ENCODE measurements around the gene HTRA3.

The HTRA3 gene

GRCh38 chr4:8278421-8279287 is 9.1 kb downstream of the HTRA3 start:
- in situ Hi-C loops (cut with MboI; ENCODE audit: low sequenced_read_pairs), result no loop called here

DNA sequence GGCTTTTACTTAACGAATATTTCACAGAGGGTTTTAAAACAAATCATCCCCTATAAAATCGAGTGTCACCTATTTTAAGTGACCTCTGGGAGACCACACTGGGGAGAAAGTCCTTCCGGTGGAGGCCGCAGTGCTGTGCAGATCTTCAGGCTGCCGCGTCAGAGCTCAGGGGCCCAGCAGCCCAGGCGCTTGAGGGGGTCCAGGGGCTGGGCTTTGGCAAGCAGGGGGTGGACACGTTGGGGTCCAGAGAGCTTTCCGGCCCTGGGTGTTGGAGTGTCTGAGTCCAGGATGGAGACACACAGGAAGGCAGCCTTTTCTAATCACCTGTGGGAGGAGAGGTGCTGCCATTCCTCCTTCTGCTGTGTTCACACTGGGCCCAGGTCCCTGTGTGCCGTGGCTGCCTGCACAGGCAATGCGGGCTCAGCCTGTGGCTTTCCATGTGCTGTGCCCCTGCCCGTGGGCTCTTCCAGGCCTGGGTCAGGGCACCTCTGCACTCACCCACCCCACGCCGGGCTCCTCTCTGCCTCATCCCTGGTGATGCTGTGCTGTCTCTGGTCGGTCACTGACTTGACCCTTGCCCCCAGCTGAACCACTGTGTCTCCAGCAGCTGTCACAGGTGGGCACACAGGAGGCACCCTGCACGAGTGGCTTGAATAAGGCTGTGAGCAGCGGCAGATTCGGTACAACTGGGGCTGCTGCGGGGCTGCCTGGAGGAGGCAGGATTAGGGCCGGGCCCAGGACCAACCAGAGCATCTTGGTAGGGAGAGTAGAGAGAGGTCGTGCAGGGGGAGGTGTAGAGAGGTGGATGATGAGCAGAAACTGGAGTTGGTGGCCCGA is 10.0 kb downstream of the HTRA3 start:
- in situ Hi-C loops (cut with MboI; ENCODE audit: low sequenced_read_pairs), result no loop called here

GRCh38 chr4:8280158-8280875 is 10.8 kb downstream of the HTRA3 start:
- in situ Hi-C loops (cut with MboI; ENCODE audit: low sequenced_read_pairs), result no loop called here

DNA sequence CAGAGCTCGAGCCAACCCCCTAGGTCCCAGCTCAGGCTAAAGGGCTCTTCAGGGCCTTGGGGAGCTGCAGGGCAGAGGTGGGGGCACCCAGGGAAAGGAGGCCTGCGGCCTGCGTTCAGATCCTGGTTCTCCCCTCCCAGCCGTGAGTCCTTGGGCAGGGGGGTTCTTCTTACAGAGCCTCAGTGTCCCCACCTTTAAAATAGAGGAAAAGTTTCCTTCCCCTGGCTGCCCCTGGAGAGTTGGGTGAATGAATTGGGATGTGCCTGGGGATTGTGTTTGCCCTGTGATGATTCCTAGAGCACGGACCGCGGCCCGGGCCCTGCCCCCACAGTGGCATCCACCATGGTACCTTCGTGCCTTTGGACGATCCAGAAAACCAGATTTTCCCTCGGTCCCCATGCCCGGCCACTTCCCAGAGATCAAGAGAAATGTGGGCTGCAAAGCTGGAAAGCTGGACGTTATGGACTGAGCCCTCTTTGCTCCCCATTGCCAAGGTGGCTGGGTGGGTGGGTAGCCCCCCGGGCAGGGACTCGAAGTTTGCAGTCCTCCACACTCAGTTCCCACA is 11.4 kb downstream of the HTRA3 start:
- in situ Hi-C loops (cut with MboI; ENCODE audit: low sequenced_read_pairs), result no loop called here

DNA sequence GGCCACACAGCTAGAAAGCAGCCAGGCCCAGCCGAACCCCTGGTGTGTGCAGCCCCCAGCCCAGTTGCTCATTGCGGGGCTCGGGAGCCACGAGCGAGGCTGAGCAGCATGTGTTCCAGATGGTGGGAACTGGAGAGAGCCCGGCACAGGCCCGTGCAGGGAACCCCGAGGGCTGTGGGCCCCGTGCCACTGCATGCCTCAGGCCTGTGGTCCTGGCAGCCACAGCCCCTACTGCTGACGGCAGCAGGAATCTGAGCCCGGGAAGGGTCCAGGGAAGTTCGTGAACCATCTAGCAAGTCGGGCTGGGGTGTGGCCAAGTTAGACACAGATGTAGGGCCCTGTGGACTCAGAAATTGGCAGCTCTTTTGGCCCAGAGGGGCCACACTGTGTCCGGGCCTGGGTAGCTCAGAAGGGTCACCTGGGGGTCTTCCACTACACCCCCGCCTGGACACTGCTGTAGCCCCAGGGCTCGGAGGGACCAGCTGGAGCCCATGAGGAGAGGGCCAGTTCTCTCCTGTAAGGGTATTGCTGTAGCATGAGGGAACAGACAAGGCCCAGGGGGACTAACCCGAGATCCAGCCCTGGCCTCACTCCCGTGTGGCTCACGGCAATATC is 12.1 kb downstream of the HTRA3 start:
- in situ Hi-C loops (cut with MboI; ENCODE audit: low sequenced_read_pairs), result no loop called here

GRCh38 chr4:8282134-8282641 is 12.6 kb downstream of the HTRA3 start:
- in situ Hi-C loops (cut with MboI; ENCODE audit: low sequenced_read_pairs), result no loop called here

- in situ Hi-C loops (cut with MboI; ENCODE audit: low sequenced_read_pairs), result no loop called here
These were observed 13.2 kb downstream of the HTRA3 start for GRCh38 chr4:8282742-8283141.

DNA sequence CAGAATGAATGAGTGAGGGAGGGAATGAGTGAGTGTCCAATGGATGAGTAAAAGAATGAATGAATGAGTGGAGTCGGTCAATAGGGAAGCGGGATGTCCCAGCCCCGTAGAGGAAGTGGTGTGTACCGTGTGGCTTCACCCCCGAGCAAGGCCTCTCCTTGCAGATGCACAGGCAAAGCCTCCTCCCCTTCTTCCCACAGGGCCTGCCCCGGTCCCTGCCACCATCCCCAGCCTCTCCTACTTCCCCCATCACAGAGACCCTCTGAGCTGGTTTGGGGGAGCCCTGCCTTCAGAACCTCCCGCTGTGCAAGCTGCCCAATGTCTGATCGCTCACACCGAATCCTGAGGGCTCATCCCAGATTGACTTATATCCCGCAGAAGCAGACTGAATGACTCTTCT is 13.6 kb downstream of the HTRA3 start:
- in situ Hi-C loops (cut with MboI; ENCODE audit: low sequenced_read_pairs), result no loop called here

DNA sequence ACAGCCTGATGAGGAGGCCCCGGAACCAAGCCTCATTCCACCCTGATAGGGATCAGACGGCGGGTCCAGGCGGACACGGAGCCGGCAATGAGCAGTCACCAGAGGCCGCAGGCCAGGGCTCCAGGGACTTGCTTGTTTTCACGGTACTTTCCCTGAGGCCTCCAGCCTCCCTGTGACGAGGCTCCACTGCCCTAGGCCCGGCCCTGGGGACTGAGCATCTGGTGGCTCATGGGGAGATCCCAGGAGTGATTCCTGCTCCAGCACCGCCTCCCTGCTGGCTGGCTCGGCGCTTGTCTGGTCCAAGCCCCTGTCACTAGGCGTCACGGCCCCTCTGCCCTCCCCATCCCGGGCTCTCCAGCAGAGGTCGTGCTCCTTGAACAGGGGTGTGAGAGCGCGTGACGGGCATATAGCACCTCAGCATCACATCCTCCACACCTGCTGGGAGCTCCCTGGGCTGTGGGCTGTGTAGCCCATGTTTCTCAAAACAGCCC is 14.1 kb downstream of the HTRA3 start:
- in situ Hi-C loops (cut with MboI; ENCODE audit: low sequenced_read_pairs), result no loop called here

GRCh38 chr4:8284391-8284790 is 14.8 kb downstream of the HTRA3 start:
- in situ Hi-C loops (cut with MboI; ENCODE audit: low sequenced_read_pairs), result no loop called here

DNA sequence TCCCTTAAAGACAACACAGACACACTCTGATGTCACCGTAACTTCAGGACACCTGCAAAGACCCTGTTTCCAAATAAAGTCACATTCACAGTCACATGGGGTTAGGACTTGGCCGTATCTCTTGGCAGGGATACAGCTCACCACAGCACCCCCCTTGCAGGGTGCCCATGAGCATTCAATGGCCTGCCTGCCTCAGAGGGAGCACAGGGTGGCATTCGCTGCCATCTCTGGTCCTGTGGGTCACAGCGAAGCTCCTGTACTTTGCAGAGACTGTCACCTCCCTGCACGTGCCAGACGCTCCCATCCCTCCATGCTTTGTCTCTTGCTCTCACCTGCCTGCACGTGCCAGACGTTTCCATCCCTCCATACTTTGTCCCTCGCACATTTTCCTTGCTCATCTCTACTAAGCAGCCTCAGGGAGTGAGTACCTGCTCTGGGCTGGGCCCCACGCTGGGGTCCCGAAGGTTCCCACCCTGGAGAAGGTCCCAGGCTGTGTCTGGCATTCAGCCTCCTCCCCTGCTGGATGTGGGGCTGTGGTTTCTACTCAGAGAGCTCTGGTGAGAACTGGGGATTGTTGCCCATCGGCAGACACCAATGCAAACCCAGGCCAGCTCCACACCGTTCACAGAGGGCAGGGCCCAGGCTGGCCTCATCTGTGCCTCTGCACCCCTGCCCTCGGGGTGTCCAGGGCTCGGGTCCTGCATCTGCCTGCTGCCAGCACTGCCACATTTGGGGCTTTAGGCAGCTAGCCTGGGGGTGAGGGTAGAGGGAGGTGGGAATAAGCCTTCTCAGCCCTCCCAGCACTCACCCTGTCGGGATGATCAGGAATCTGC is 15.8 kb downstream of the HTRA3 start:
- in situ Hi-C loops (cut with MboI; ENCODE audit: low sequenced_read_pairs), result no loop called here

- in situ Hi-C loops (cut with MboI; ENCODE audit: low sequenced_read_pairs), result no loop called here
These were observed 16.6 kb downstream of the HTRA3 start for GRCh38 chr4:8285976-8286718.

DNA sequence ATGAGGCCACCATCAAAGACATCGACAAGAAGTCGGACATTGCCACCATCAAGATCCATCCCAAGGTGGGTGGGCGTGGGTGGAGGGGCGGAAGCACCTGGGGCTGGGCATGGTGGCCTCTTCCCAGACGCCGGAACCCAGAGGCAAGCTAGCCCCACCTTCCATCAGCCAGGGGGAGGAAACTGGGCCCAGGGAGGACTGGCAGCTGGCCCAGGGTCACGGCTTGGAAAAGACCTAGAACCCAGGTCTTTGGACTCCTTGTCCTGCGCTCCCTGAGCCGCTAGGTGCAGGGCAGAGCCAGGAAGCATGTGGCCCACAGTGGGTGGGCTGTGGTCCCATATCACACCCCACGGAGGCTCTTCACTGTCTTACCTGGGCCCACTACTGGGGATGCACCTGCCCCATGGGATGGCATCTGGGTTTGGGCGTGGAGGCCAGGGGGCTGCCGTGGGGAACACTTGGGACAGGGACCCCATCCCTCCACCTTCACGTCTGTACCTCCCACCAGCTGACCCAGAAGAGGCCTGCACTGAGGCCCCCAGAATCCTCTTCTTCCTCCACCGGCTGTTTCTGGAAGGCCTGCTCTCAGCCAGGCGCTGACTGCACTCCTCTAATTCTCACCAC is 17.3 kb downstream of the HTRA3 start:
- in situ Hi-C loops (cut with MboI; ENCODE audit: low sequenced_read_pairs), result no loop called here

DNA sequence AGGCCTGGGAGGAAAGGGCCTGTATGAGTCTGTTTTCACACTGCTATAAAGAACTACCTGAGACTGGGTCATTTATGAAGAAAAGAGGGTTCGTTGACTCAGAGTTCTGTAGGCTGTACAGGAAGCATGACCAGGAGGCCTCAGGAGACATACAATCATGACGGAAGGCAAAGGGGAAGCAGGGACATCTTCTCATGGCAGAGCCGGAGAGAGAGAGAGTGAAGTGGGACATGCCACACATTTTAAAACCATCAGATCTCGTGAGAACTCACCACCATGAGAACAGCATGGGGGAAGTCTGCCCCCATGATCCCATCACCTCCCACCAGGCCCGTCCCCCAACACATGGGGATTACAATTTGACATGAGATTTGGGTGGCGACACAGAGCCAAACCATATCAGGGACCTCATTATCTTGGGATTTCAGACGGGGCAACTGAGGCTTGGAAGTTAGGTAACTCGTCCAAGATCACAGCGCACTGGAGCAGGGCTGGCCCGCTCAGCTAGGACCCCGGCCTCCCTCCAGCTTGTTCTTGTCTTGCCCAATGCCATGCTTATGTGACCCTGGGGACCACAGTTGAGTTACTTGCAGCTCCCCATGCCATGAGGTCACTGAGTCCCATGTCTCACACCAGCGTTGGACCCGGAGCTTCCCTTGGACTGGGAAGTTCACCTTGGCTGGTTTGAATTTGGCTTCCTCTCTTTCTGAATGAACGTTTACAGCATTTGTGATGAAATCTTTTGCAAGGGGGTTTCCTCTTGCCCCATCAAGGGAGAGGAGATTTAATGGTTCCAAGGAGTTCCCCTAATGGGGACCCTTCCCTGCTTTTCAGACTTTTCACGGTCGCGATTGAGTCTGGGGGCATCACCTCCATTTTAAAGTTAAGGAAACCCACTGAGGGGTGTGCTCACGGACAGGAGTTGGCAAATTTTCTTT is 18.1 kb downstream of the HTRA3 start:
- in situ Hi-C loops (cut with MboI; ENCODE audit: low sequenced_read_pairs), result no loop called here

DNA sequence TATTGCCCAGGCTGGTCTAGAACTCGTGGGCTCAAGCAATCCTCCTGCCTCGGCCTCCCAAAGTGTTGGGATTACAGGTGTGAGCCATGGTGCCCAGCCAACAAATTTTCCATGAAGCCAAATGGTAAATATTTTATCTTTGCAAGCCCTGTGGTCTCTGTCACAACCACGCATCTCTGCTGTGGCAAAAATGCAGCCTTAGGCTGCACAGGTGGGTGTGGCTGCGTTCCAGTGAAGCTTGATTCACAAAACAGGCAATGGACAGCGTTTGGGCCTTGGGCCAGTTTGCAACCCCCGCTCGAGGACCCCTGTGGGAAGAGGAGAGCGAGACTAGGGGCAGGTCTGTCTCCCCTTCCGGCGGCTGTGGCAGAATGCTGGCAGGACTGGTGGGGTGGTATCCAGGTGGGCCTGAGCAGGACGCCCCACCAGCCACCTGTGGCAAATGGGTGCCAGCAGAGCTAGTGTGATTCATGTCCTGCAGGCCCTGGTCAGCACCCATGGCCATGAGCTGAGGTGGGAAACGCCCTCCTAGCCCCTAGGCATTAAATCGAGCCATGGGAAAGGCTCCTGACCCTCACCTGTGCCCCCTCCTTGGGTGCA is 19.7 kb downstream of the HTRA3 start:
- in situ Hi-C loops (cut with MboI; ENCODE audit: low sequenced_read_pairs), result no loop called here

DNA sequence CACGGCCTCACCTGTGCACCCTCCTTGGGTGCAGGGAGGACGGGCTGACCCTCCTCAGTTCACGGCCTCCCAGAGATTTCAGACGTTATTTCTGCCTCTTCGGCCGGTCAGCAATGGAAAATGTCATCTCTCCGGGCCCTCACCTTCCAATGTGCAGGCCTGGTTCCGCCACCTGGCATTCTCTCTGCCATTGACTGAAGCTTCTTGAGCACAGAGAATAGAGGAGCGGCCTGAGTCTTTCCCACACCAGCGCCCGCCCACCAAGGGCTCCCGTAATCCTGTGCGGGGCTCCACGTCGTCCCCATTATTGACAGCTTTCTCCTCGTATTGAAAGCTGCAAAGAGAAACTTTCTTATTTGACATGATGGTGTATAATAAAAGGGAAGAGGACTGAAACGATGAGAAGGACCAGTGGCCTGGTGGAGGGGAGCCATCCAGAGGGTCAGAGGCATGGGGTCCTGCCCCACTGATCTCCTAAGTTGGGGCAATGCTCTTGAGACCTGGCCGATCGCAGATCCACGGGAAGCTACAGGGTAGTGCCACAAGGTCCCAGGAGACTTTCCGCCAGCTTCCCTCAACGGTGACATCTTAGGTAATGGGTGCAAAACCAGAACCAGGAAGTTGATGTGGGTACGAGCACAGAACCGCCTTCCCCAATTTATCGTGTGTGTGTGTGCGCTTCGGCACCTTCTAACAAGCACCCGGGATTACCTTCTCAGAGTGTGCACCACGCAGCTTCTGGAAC is 20.6 kb downstream of the HTRA3 start:
- in situ Hi-C loops (cut with MboI; ENCODE audit: low sequenced_read_pairs), result no loop called here

All from HL-60/S4 treated with retinoic acid at 250 ng/mL for 4 days and 3 days (cell line).